HepG2 (cell line): Measurements from ENCODE around the gene BAZ1A. TPM values are rescaled to one million over a fixed set of nuclear protein-coding genes. Genes with fewer than 3 reads are reported as not detected.

Experiments used
- ELF4 ChIP-seq: sonication (generic); formaldehyde crosslinking; IDR thresholded peaks from 2 replicates; pipeline ENCODE4 v1.5.0; 2020; ENCODE audit warnings: missing genetic modification reagents, mild to moderate bottlenecking, moderate library complexity, borderline replicate concordance
- MED1 ChIP-seq: sonication (generic); formaldehyde crosslinking; IDR thresholded peaks from 2 replicates; pipeline ENCODE4 v1.4.0; 2020; ENCODE audit warnings: missing genetic modification reagents
- MIER2 ChIP-seq: IDR thresholded peaks from 2 replicates; pipeline ENCODE4 v1.6.1; 2016; ENCODE audit warnings: missing biosample characterization, missing genetic modification reagents
- MXD4 ChIP-seq: IDR thresholded peaks from 2 replicates; pipeline ENCODE4 v1.6.1; 2016; ENCODE audit warnings: mild to moderate bottlenecking, missing biosample characterization, missing genetic modification reagents
- SALL1 ChIP-seq: sonication (generic); formaldehyde crosslinking; IDR thresholded peaks from 2 replicates; pipeline ENCODE4 v1.8.0; 2022; ENCODE audit warnings: mild to moderate bottlenecking, missing genetic modification reagents
- ZNF446 ChIP-seq: sonication (generic); formaldehyde crosslinking; IDR thresholded peaks from 2 replicates; pipeline ENCODE4 v1.5.0; 2020; ENCODE audit warnings: mild to moderate bottlenecking, missing genetic modification reagents
- ZNF496 ChIP-seq: sonication (generic); formaldehyde crosslinking; IDR thresholded peaks from 2 replicates; pipeline ENCODE4 v1.8.1; 2023; ENCODE audit warnings: mild to moderate bottlenecking, moderate library complexity, missing genetic modification reagents; ENCODE audit not compliant: insufficient replicate concordance
- ZNF747 ChIP-seq: sonication (generic); formaldehyde crosslinking; IDR thresholded peaks from 2 replicates; pipeline ENCODE4 v1.8.1; 2023; ENCODE audit warnings: missing genetic modification reagents, mild to moderate bottlenecking, borderline replicate concordance
- ZNF768 ChIP-seq: sonication (generic); formaldehyde crosslinking; IDR thresholded peaks from 2 replicates; pipeline ENCODE4 v1.4.0; 2020; ENCODE audit warnings: missing genetic modification reagents
- polyA plus RNA-seq, 8 experiments: library from polyadenylated mRNA; depleted of rRNA in 3 of 8; stranded (reverse) in 7 of 8; unstranded in 1 of 8; fragments of >200 nt; fragmentation: Illumina TruSeq in 4 of 8; extraction: Trizol in 4 of 8; gene quantifications; 2 replicates each; pipeline versions ENCODE4 v1.2.1 to v1.2.3, GENCODE V29; 2011 to 2016; ENCODE audit warnings: low read depth in 4 of 8, missing spikeins in 1 of 8, mixed read lengths in 1 of 8; ENCODE audit not compliant: insufficient read depth in 1 of 8
- total RNA-seq, 5 experiments: library from RNA; depleted of rRNA; stranded (reverse); fragments of >200 nt; fragmentation: Illumina TruSeq; extraction: Trizol; gene quantifications; 2 replicates each; pipeline ENCODE4 v1.2.3, GENCODE V29; 2016; ENCODE audit warnings: low read depth in 1 of 5
- TF ChIP-seq, protein P1 (sequence below): sonication (generic); formaldehyde crosslinking; IDR thresholded peaks from 2 replicates; pipeline ENCODE4 v1.4.0; 2020; ENCODE audit warnings: low read depth, mild to moderate bottlenecking, missing genetic modification reagents
- TF ChIP-seq, protein P2 (sequence below): IDR thresholded peaks from 2 replicates; pipeline ENCODE4 v1.4.0; 2020; ENCODE audit warnings: mild to moderate bottlenecking, missing genetic modification reagents
- TF ChIP-seq, protein P3 (sequence below): sonication (generic); formaldehyde crosslinking; IDR thresholded peaks from 2 replicates; pipeline ENCODE4 v1.4.0; 2020; ENCODE audit warnings: mild to moderate bottlenecking, low read depth, missing genetic modification reagents
- TF ChIP-seq, protein P4 (sequence below): sonication (generic); formaldehyde crosslinking; IDR thresholded peaks from 2 replicates; pipeline ENCODE4 v1.4.0; 2020; ENCODE audit warnings: missing genetic modification reagents, borderline replicate concordance
- TF ChIP-seq, protein P5 (sequence below): sonication (generic); formaldehyde crosslinking; IDR thresholded peaks from 2 replicates; pipeline ENCODE4 v1.4.0; 2020; ENCODE audit warnings: missing genetic modification reagents

BAZ1A gene
- total and polyA plus RNA-seq, 2 of the 13 experiments (the other 11 are each of a cell fraction or from before 2014, with no cell fraction given) = 20.9 to 56.8 TPM

DNA sequence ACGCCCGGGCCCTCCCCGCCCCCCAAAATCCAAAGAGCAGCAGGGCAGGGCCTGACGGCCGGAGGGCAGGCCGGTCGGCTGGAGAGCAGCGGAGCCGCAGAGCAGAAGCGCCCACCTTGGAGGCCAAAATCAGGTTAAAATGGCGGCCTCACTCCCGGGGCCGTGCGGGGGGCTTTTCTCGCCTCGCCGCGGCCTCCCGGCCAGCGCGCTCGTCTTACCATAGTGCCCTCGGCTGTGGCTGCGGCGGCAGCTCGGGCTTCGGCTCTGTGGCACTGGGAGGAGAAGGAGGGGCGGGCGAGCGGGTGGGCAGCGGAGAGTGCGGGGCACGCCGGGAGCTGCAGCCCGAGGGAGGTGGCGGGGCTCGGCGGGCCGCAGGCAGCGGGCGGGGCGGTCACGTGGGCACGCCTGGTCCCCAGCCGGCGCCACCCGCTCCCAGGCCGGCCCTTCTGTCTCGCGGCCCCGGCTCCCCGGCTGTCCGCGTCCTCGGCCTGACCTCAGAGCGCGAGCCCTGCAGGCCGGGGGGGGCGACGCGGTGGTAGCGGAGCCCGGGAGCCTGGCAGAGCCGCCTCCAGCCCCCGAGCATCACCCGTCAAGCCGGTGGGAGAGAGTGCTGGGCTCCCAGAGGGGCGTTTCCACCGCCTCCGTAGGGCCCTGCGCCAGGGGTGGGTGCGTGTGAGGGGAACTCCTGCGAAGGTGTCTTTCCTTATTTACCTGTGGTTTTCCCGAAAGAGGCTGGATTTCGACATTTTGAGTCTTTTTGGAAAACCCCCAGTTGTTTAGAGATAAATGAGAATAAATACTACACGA is 160.6 kb downstream of the BAZ1A start, which contains the start of gene CFL2 (continued):
- TF ChIP-seq, protein P1, sequence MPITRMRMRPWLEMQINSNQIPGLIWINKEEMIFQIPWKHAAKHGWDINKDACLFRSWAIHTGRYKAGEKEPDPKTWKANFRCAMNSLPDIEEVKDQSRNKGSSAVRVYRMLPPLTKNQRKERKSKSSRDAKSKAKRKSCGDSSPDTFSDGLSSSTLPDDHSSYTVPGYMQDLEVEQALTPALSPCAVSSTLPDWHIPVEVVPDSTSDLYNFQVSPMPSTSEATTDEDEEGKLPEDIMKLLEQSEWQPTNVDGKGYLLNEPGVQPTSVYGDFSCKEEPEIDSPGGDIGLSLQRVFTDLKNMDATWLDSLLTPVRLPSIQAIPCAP = 0 out of 2 replicates have a peak, but pooled peaks have one; percentile 83
- peak; percentile 69 for TF ChIP-seq MED1 (CRISPR knock-in tag)
- TF ChIP-seq, protein P2, sequence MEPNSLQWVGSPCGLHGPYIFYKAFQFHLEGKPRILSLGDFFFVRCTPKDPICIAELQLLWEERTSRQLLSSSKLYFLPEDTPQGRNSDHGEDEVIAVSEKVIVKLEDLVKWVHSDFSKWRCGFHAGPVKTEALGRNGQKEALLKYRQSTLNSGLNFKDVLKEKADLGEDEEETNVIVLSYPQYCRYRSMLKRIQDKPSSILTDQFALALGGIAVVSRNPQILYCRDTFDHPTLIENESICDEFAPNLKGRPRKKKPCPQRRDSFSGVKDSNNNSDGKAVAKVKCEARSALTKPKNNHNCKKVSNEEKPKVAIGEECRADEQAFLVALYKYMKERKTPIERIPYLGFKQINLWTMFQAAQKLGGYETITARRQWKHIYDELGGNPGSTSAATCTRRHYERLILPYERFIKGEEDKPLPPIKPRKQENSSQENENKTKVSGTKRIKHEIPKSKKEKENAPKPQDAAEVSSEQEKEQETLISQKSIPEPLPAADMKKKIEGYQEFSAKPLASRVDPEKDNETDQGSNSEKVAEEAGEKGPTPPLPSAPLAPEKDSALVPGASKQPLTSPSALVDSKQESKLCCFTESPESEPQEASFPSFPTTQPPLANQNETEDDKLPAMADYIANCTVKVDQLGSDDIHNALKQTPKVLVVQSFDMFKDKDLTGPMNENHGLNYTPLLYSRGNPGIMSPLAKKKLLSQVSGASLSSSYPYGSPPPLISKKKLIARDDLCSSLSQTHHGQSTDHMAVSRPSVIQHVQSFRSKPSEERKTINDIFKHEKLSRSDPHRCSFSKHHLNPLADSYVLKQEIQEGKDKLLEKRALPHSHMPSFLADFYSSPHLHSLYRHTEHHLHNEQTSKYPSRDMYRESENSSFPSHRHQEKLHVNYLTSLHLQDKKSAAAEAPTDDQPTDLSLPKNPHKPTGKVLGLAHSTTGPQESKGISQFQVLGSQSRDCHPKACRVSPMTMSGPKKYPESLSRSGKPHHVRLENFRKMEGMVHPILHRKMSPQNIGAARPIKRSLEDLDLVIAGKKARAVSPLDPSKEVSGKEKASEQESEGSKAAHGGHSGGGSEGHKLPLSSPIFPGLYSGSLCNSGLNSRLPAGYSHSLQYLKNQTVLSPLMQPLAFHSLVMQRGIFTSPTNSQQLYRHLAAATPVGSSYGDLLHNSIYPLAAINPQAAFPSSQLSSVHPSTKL = peak; percentile 67
- TF ChIP-seq MXD4 (CRISPR knock-in tag) = peak; percentile 91
- TF ChIP-seq, protein P3, sequence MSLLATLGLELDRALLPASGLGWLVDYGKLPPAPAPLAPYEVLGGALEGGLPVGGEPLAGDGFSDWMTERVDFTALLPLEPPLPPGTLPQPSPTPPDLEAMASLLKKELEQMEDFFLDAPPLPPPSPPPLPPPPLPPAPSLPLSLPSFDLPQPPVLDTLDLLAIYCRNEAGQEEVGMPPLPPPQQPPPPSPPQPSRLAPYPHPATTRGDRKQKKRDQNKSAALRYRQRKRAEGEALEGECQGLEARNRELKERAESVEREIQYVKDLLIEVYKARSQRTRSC (CRISPR knock-in tag) = peak; percentile 79; the same call in 1 of the 2 replicates
- peak; percentile 96; the same call in 1 of the 2 replicates for TF ChIP-seq ZNF747
- peak; percentile 52; the same call in 1 of the 2 replicates for TF ChIP-seq ELF4 (CRISPR knock-in tag)
- TF ChIP-seq ZNF768 = peak; percentile 84
- peak; percentile 95 for TF ChIP-seq SALL1 (CRISPR knock-in tag)
- no peak for TF ChIP-seq MIER2
- TF ChIP-seq, protein P4, sequence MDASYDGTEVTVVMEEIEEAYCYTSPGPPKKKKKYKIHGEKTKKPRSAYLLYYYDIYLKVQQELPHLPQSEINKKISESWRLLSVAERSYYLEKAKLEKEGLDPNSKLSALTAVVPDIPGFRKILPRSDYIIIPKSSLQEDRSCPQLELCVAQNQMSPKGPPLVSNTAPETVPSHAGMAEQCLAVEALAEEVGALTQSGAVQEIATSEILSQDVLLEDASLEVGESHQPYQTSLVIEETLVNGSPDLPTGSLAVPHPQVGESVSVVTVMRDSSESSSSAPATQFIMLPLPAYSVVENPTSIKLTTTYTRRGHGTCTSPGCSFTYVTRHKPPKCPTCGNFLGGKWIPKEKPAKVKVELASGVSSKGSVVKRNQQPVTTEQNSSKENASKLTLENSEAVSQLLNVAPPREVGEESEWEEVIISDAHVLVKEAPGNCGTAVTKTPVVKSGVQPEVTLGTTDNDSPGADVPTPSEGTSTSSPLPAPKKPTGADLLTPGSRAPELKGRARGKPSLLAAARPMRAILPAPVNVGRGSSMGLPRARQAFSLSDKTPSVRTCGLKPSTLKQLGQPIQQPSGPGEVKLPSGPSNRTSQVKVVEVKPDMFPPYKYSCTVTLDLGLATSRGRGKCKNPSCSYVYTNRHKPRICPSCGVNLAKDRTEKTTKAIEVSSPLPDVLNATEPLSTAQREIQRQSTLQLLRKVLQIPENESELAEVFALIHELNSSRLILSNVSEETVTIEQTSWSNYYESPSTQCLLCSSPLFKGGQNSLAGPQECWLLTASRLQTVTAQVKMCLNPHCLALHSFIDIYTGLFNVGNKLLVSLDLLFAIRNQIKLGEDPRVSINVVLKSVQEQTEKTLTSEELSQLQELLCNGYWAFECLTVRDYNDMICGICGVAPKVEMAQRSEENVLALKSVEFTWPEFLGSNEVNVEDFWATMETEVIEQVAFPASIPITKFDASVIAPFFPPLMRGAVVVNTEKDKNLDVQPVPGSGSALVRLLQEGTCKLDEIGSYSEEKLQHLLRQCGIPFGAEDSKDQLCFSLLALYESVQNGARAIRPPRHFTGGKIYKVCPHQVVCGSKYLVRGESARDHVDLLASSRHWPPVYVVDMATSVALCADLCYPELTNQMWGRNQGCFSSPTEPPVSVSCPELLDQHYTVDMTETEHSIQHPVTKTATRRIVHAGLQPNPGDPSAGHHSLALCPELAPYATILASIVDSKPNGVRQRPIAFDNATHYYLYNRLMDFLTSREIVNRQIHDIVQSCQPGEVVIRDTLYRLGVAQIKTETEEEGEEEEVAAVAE (CRISPR knock-in tag) = no peak; the same call in 1 of the 2 replicates
- TF ChIP-seq ZNF496 (CRISPR knock-in tag) = no peak
- TF ChIP-seq ZNF446 (CRISPR knock-in tag) = peak; percentile 97; the same call in 1 of the 2 replicates
- TF ChIP-seq, protein P5, sequence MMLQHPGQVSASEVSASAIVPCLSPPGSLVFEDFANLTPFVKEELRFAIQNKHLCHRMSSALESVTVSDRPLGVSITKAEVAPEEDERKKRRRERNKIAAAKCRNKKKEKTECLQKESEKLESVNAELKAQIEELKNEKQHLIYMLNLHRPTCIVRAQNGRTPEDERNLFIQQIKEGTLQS (CRISPR knock-in tag) = no peak
